Mucosa of stomach (tissue), 1 donor: Measurements from ENCODE around the gene ST8SIA4.

ENCODE experiments used
- H3K27me3 ChIP-seq: one replicate; pipeline ENCODE4 v1.7.0; 2013; ENCODE audit warnings: mild to moderate bottlenecking, low read length; ENCODE audit not compliant: control insufficient read depth, insufficient read depth
- H3K36me3 ChIP-seq: one replicate; pipeline ENCODE4 v1.7.0; 2013; ENCODE audit warnings: low read length; ENCODE audit not compliant: control insufficient read depth, insufficient read depth
- H3K4me1 ChIP-seq: one replicate; pipeline ENCODE4 v1.7.0; 2013; ENCODE audit warnings: mild to moderate bottlenecking, low read length; ENCODE audit not compliant: control insufficient read depth, insufficient read depth
- H3K4me3 ChIP-seq: one replicate; pipeline ENCODE4 v1.7.0; 2013; ENCODE audit warnings: low read length
- H3K9ac ChIP-seq: one replicate; pipeline ENCODE4 v1.7.0; 2013; ENCODE audit warnings: mild to moderate bottlenecking, low read length, moderate library complexity
- H3K9me3 ChIP-seq: one replicate; pipeline ENCODE4 v1.7.0; 2013; ENCODE audit warnings: mild to moderate bottlenecking, low read length, moderate library complexity; ENCODE audit not compliant: control insufficient read depth
- donor health status: Pancreatic carcinoma.

The ST8SIA4 gene

GRCh38 chr5:100903039-100903887 is at the start of gene ST8SIA4:
ST8SIA4 (minus strand) TSS chr5:100903282; CDS start chr5:100902955, 327 bp downstream.
- Histone ChIP-seq H3K4me3 (peak within 1 kb of the TSS; percentile 47), H3K9ac (peak within 1 kb of the TSS; percentile 56), H3K4me1 (no peaks in the 10 kb centered on the region), H3K36me3 (no peaks in the 10 kb centered on the region), H3K9me3 (no peaks in the 10 kb centered on the region), H3K27me3 (peaks cover 44% of the 10 kb centered on the region)

- H3K9ac ChIP-seq, result no peak overlapping the region
- no peaks in the 10 kb centered on the region for H3K4me1 ChIP-seq
- H3K9me3 ChIP-seq, result no peaks in the 10 kb centered on the region
- no peaks in the 10 kb centered on the region for H3K36me3 ChIP-seq
- no peaks in the 10 kb centered on the region for H3K27me3 ChIP-seq
- no peak overlapping the region for H3K4me3 ChIP-seq
Observed at GRCh38 chr5:100950985-100951384, 47.9 kb upstream of the ST8SIA4 start.

- no peaks in the 10 kb centered on the region for H3K36me3 ChIP-seq
- H3K9ac ChIP-seq, result no peak overlapping the region
- no peak overlapping the region for H3K4me3 ChIP-seq
- no peaks in the 10 kb centered on the region for H3K27me3 ChIP-seq
- no peaks in the 10 kb centered on the region for H3K4me1 ChIP-seq
- no peaks in the 10 kb centered on the region for H3K9me3 ChIP-seq
Observed at GRCh38 chr5:100913298-100913697, 10.2 kb upstream of the ST8SIA4 start.

- Histone ChIP-seq H3K9ac (no peak overlapping the region), H3K9me3 (no peaks in the 10 kb centered on the region), H3K36me3 (no peaks in the 10 kb centered on the region), H3K4me3 (no peak overlapping the region), H3K27me3 (peaks cover 8% of the 10 kb centered on the region), H3K4me1 (no peaks in the 10 kb centered on the region)
Observed at GRCh38 chr5:100909034-100909433, 6.0 kb upstream of the ST8SIA4 start.

- Histone ChIP-seq H3K9me3 (no peaks in the 10 kb centered on the region), H3K4me1 (no peaks in the 10 kb centered on the region), H3K4me3 (no peak overlapping the region), H3K27me3 (peaks cover 38% of the 10 kb centered on the region), H3K9ac (no peak overlapping the region), H3K36me3 (no peaks in the 10 kb centered on the region)
Observed at GRCh38 chr5:100905259-100905914, 2.3 kb upstream of the ST8SIA4 start.

- H3K9me3 ChIP-seq, result no peaks in the 10 kb centered on the region
- no peak overlapping the region for H3K4me3 ChIP-seq
- peaks cover 44% of the 10 kb centered on the region for H3K27me3 ChIP-seq
- no peak overlapping the region for H3K9ac ChIP-seq
- H3K4me1 ChIP-seq, result no peaks in the 10 kb centered on the region
- H3K36me3 ChIP-seq, result no peaks in the 10 kb centered on the region
Observed at GRCh38 chr5:100904259-100904861, 1.3 kb upstream of the ST8SIA4 start.

- peak overlapping the region; percentile 56 for H3K9ac ChIP-seq
- H3K4me1 ChIP-seq, result no peaks in the 10 kb centered on the region
- no peaks in the 10 kb centered on the region for H3K36me3 ChIP-seq
- peaks cover 44% of the 10 kb centered on the region for H3K27me3 ChIP-seq
- H3K9me3 ChIP-seq, result no peaks in the 10 kb centered on the region
- peak overlapping the region; percentile 6 for H3K4me3 ChIP-seq
Observed at GRCh38 chr5:100902440-100903038, 543 bp downstream of the ST8SIA4 start.

GRCh38 chr5:100901821-100902341 is 1.2 kb downstream of the ST8SIA4 start:
- peak overlapping the region; percentile 56 for H3K9ac ChIP-seq

GRCh38 chr5:100900796-100901781 is 2.0 kb downstream of the ST8SIA4 start:
- Histone ChIP-seq H3K4me3 (peak overlapping the region; percentile 7), H3K36me3 (no peaks in the 10 kb centered on the region), H3K9ac (peak overlapping the region; percentile 23), H3K4me1 (no peaks in the 10 kb centered on the region), H3K9me3 (no peaks in the 10 kb centered on the region), H3K27me3 (peaks cover 44% of the 10 kb centered on the region)

More at GRCh38 chr5:100901821-100902341, 1.2 kb downstream of the ST8SIA4 start:
- H3K27me3 ChIP-seq, result peaks cover 44% of the 10 kb centered on the region
- peak overlapping the region; percentile 7 for H3K4me3 ChIP-seq
- no peaks in the 10 kb centered on the region for H3K4me1 ChIP-seq
- no peaks in the 10 kb centered on the region for H3K36me3 ChIP-seq
- H3K9me3 ChIP-seq, result no peaks in the 10 kb centered on the region

GRCh38 chr5:100900142-100900795 is 2.8 kb downstream of the ST8SIA4 start:
- Histone ChIP-seq H3K27me3 (peaks cover 44% of the 10 kb centered on the region), H3K9ac (peak overlapping the region; percentile 19)

More at GRCh38 chr5:100900142-100900795, 2.8 kb downstream of the ST8SIA4 start:
- H3K4me3 ChIP-seq, result peak overlapping the region; percentile 21
- H3K4me1 ChIP-seq, result no peaks in the 10 kb centered on the region
- H3K36me3 ChIP-seq, result no peaks in the 10 kb centered on the region
- no peaks in the 10 kb centered on the region for H3K9me3 ChIP-seq
